Astrocyte of the spinal cord (primary cell): ENCODE measurements around the gene WNT3A.

Experiments
- DNase-seq: peaks from one replicate; pipeline ENCODE4 v3.0.0; 2011; ENCODE audit warnings: low read depth, low spot score
- H3K4me3 ChIP-seq: 2 replicates; pipeline ENCODE4 v1.5.1; 2011; ENCODE audit warnings: low read depth, mild to moderate bottlenecking, low read length, moderate library complexity
- CTCF ChIP-seq: IDR thresholded peaks from 2 replicates; pipeline ENCODE4 v1.5.1; 2012; ENCODE audit warnings: low read depth, mild to moderate bottlenecking, low read length, inconsistent platforms
- in situ Hi-C: cut with HindIII; loops from 2 replicates; pipeline ENCODE4 v1.10.0; 2017; ENCODE audit warnings: low sequenced_read_pairs

WNT3A gene

DNA sequence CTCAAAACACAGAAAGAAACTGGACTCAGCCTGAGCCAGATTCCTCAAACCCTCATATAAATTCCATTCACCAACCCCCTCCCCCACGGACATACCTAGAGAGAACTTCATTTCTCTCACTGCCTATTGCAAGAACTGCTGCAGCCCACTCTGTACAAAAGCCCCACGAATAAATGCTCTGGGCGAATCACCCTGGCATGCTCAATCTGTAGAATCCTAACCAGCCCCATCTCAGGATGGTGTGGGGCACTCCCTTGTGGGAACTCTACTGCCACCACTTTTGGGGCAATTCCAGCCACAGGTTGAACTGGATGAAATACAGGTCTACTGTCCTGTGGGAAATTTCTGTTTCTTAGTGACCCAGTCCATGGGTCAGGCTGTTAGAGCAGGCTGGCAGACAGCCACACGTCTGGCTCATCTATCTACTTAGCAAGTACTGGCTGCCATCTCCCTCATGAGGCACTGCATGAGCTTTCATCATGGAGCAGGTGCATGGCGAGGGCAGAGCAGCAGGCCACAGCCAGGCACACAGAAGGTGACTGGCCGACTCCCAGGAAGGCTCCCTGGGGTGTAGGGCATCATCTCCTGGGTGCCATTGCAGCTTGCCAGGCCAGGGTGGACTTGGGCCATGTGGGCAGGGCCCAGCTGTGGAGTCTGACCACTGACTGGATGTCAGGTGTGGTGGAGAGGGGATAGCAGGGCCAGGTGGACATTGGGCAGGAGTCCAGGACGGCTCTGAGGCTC, 97.9 kb downstream of the WNT3A start:
- no peak overlapping the region for H3K4me3 ChIP-seq
- no peak for DNase-seq
- in situ Hi-C loops = no loop called here
- TF ChIP-seq CTCF = no peak

DNA sequence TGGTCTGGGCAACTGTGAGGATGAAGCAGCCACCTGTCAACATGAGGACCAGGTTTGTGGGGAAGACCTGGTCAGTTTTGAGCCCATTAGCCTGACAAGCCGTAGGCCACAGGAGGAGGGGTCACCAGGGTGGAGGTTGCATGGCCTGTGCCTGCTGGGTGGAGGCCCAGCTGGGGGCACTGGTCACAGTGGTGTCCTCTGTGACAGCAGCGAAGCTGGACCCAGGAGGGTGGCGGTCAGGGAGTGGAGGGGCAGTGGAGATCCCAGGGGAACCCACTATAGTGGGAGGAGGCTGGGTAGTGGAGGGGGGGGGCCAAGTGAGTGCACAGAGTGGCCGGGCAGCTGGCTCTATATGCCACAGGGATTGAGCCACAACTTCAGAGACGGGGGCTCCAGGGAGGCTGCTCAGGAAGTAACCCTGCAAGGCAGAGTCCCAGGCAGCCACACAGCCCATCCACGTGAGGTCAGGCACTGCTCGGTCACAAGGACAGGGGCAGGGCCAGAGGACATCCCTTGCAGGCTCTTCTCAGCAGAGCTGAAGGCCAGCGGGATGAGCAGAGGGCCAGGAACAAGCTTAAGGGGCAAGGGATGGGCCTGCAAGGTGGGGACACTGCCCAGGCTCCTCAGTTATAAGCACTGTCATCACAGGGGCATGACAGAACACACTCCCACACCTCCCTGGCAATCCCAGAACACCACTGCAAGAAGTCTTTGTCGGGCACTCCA, 98.6 kb downstream of the WNT3A start:
- DNase-seq = no peak
- in situ Hi-C loops = no loop called here
- no peak for TF ChIP-seq CTCF
- no peak overlapping the region for H3K4me3 ChIP-seq

DNA sequence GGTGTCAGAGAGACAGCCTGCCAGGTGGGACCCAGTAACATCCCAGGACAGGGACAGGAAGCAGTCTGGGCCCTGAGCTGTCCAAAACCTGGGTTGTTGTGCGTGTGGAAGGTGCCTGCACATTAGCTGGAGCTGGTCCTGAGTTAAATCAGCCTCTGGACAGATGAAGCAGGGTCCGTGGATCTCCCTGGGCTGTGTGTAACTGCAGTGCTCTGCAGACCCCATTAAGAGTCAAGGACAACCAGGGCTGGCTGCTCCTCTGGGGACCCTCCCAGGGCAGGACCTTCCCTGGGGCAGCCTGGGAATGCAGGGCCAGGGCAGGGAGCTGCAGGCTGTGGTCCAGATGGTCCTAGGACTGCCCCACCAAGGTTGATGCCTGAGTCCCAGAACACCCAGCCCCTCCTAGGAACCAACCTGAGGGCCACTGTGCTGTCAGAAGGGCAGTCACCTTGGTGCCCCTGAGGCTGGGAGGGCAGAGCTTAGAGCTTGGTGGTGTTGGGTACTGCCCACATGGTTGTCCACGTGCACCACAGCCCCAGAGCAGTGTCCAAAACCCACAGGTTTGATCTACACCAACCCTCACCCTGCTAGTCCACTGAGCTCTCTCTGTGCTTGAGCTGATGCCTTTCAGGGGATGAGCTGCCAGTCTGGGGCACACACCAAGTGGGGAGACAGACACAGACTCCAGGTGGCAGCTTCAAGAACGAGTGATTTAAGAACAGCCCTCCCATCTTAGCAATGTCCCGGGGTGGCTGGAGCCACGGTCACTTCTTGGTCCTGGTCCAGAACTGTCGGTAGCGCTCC, 99.4 kb downstream of the WNT3A start:
- no peak overlapping the region for H3K4me3 ChIP-seq
- in situ Hi-C loops = no loop called here
- TF ChIP-seq CTCF = no peak
- DNase-seq = no peak

- H3K4me3 ChIP-seq = no peak overlapping the region
- DNase-seq = no peak
- TF ChIP-seq CTCF = no peak
- in situ Hi-C loops = no loop called here
Measured at GRCh38 chr1:228106800-228107054, 99.9 kb downstream of the WNT3A start.

DNA sequence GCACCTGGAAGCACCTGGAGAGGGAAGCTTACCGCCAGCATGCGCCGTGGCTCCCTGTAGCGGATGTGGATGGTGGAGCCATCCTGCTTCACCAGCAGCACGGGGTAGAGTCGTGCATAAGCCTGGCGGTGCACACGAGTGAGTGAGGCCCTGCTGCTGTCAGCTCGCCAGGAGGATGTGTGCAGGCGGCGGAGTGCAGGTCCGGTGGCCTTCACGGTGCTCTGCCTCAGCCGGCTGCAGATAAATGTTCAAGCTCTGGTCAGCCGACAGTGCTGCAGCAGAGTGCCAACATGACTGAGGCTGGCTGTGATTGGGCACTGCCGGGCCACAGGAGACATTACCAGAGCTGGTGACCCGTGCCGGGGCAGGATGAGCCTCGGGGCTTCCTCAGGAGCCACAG, 100.8 kb downstream of the WNT3A start:
- H3K4me3 ChIP-seq = no peak overlapping the region
- no peak for TF ChIP-seq CTCF
- in situ Hi-C loops = no loop called here
- DNase-seq = no peak

GRCh38 chr1:228108055-228108690, 101.4 kb downstream of the WNT3A start:
- peak overlapping the region; percentile 97 for H3K4me3 ChIP-seq
- in situ Hi-C loops = no loop called here
- no peak for TF ChIP-seq CTCF
- DNase-seq = no peak
